Measurements from ENCODE around the gene PTPRD.

- no peak for TF ChIP-seq EP300 (IDR thresholded peaks at IDR 0.05; ENCODE audit: low read length)
- TF ChIP-seq EGR1 (conservative IDR thresholded peaks at IDR 0.05): no peak
- TF ChIP-seq CBX8 (IDR thresholded peaks at IDR 0.05; ENCODE audit: borderline replicate concordance, extremely low read depth, low read depth, low read length, poor library complexity, severe bottlenecking): no peak
- TF ChIP-seq, protein P1, sequence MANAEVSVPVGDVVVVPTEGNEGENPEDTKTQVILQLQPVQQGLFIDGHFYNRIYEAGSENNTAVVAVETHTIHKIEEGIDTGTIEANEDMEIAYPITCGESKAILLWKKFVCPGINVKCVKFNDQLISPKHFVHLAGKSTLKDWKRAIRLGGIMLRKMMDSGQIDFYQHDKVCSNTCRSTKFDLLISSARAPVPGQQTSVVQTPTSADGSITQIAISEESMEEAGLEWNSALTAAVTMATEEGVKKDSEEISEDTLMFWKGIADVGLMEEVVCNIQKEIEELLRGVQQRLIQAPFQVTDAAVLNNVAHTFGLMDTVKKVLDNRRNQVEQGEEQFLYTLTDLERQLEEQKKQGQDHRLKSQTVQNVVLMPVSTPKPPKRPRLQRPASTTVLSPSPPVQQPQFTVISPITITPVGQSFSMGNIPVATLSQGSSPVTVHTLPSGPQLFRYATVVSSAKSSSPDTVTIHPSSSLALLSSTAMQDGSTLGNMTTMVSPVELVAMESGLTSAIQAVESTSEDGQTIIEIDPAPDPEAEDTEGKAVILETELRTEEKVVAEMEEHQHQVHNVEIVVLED (CRISPR knock-in tag; IDR thresholded peaks at IDR 0.05): no peak
- TF ChIP-seq ZKSCAN1 (IDR thresholded peaks at IDR 0.05; ENCODE audit: low read depth, low read length): no peak
- TF ChIP-seq RBM14 (IDR thresholded peaks at IDR 0.05; ENCODE audit: borderline replicate concordance, insufficient read depth, low read depth, low read length): no peak
- no peak for TF ChIP-seq CBX5 (IDR thresholded peaks at IDR 0.05; ENCODE audit: borderline replicate concordance, low read depth)
- TF ChIP-seq SMARCA4 (IDR thresholded peaks at IDR 0.05): no peak
- TF ChIP-seq, protein P2, sequence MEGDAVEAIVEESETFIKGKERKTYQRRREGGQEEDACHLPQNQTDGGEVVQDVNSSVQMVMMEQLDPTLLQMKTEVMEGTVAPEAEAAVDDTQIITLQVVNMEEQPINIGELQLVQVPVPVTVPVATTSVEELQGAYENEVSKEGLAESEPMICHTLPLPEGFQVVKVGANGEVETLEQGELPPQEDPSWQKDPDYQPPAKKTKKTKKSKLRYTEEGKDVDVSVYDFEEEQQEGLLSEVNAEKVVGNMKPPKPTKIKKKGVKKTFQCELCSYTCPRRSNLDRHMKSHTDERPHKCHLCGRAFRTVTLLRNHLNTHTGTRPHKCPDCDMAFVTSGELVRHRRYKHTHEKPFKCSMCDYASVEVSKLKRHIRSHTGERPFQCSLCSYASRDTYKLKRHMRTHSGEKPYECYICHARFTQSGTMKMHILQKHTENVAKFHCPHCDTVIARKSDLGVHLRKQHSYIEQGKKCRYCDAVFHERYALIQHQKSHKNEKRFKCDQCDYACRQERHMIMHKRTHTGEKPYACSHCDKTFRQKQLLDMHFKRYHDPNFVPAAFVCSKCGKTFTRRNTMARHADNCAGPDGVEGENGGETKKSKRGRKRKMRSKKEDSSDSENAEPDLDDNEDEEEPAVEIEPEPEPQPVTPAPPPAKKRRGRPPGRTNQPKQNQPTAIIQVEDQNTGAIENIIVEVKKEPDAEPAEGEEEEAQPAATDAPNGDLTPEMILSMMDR (IDR thresholded peaks at IDR 0.05 in 2 of 3, conservative IDR thresholded peaks at IDR 0.05 in 1 of 3; ENCODE audit: insufficient read depth in 2 of 3, low read depth in 1 of 3, low read length in 3 of 3): no peak
- no peak for TF ChIP-seq TAF1 (IDR thresholded peaks at IDR 0.05; ENCODE audit: control insufficient read depth, extremely low read depth, insufficient read depth, low read length, severe bottlenecking)
- TF ChIP-seq FOS (IDR thresholded peaks at IDR 0.05; ENCODE audit: extremely low read depth, insufficient read length): no peak
Observed at GRCh38 chr9:9326749-9327148, 1286.1 kb downstream of the PTPRD start.
